A549 (cell line): Measurements from ENCODE around the gene HMGN1.

Source experiments
- CTCF ChIP-seq: fragments of >200 bp; sonication (Bioruptor Twin); formaldehyde crosslinking; IDR thresholded peaks from 3 replicates; pipeline ENCODE4 v1.5.1; 2016
- E2F6 ChIP-seq: IDR thresholded peaks from 2 replicates; pipeline ENCODE4 v1.6.1; 2012; ENCODE audit warnings: low read depth, borderline replicate concordance
- ELK1 ChIP-seq: fragments of 150-350 bp; IDR thresholded peaks from 2 replicates; pipeline ENCODE4 v1.6.1; 2014; ENCODE audit warnings: low read depth, mild to moderate bottlenecking, low read length
- EP300 ChIP-seq, 2 experiments: fragments of >200 bp; sonication (Bioruptor Twin); formaldehyde crosslinking; IDR thresholded peaks; 2 replicates in 1 of 2; 3 replicates in 1 of 2; pipeline ENCODE4 v1.6.1; 2016 to 2017
- NR3C1 ChIP-seq: fragments of >200 bp; sonication (Bioruptor Twin); formaldehyde crosslinking; IDR thresholded peaks from 3 replicates; pipeline ENCODE4 v1.6.1; 2017
- POLR2A ChIP-seq: IDR thresholded peaks from 2 replicates; pipeline ENCODE4 v1.6.1; 2012; ENCODE audit warnings: mild to moderate bottlenecking, low read length
- ZFP36 ChIP-seq: fragments of 450-650 bp; IDR thresholded peaks from 2 replicates; pipeline ENCODE4 v1.6.1; 2014; ENCODE audit warnings: borderline replicate concordance; ENCODE audit not compliant: partially characterized antibody
- TF ChIP-seq, protein P1 (sequence below): fragments of 450-650 bp; IDR thresholded peaks from 2 replicates; pipeline ENCODE4 v1.6.1; 2014; ENCODE audit warnings: antibody characterized with exemption

- TF ChIP-seq EP300 (IDR thresholded peaks at IDR 0.05): no peak
- no peak for TF ChIP-seq CTCF
- TF ChIP-seq ELK1: no peak
- TF ChIP-seq E2F6: no peak
- TF ChIP-seq, protein P1, sequence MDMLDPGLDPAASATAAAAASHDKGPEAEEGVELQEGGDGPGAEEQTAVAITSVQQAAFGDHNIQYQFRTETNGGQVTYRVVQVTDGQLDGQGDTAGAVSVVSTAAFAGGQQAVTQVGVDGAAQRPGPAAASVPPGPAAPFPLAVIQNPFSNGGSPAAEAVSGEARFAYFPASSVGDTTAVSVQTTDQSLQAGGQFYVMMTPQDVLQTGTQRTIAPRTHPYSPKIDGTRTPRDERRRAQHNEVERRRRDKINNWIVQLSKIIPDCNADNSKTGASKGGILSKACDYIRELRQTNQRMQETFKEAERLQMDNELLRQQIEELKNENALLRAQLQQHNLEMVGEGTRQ: no peak
- TF ChIP-seq NR3C1: no peak
- no peak for TF ChIP-seq ZFP36
- no peak for TF ChIP-seq POLR2A
These were observed 37.3 kb upstream of the HMGN1 start for GRCh38 chr21:39386194-39386593.
